ENCODE data around the gene CAMP. TPM values are rescaled to one million over a fixed set of nuclear protein-coding genes. Genes with fewer than 3 reads are reported as not detected.

Gene CAMP
- polyA plus RNA-seq, 3 donors from 2014 or later, result not detected

Other genes starting within 250 kb of the CAMP start
- gene MAP4, start 207.1 kb upstream of the CAMP start, polyA plus RNA-seq, result 10 to 100 TPM in 2 of 3 donors, 1 to 10 TPM in 1; 4.4 to 64.2 (median 17.4) TPM
- under 1 TPM in 2 of 3 donors, not detected in 1; 0.16 to 0.20 TPM for gene CDC25A, start 35.1 kb upstream of the CAMP start, polyA plus RNA-seq
- 1 to 10 TPM; 3.1 to 4.8 (median 4.6) TPM for gene ZNF589, start 17.6 kb downstream of the CAMP start, polyA plus RNA-seq
- gene NME6, start 77.9 kb downstream of the CAMP start, polyA plus RNA-seq, result 10 to 100 TPM; 41.9 to 75.1 (median 64.0) TPM
- not detected for gene SPINK8, start 110.2 kb downstream of the CAMP start, polyA plus RNA-seq
- not detected for gene FBXW12, start 148.7 kb downstream of the CAMP start, polyA plus RNA-seq
- under 1 TPM in 2 of 3 donors, not detected in 1; 0.11 to 0.19 TPM for gene PLXNB1, start 206.6 kb downstream of the CAMP start, polyA plus RNA-seq
- 10 to 100 TPM; 10.2 to 16.3 (median 10.6) TPM for gene CCDC51, start 216.6 kb downstream of the CAMP start, polyA plus RNA-seq
- gene TMA7, start 216.8 kb downstream of the CAMP start, polyA plus RNA-seq, result 1,000 to 10,000 TPM in 1 of 3 donors, 100 to 1,000 TPM in 2; 593 to 1,259 (median 677) TPM
- 10 to 100 TPM in 1 of 3 donors, 1 to 10 TPM in 2; 6.4 to 12.6 (median 6.6) TPM for gene ATRIP, start 223.2 kb downstream of the CAMP start, polyA plus RNA-seq

All from immature natural killer cell (primary cell).